HepG2 (cell line): ENCODE measurements around the gene DYRK1B. TPM values are rescaled to one million over a fixed set of nuclear protein-coding genes. Genes with fewer than 3 reads are reported as not detected.

Source experiments
- ATAC-seq: fragments of 200-7000 bp; cut with Tn5 transposase; 3 replicates; pipeline ENCODE4 v1.9.1; 2020; ENCODE audit warnings: mild to moderate bottlenecking, moderate library complexity
- BruUV-seq: library from RNA; stranded (reverse); fragments of 400-500 nt; replicated peaks from 2 replicates; lab custom pipeline; 2021; lab: Mats Ljungman, UMichigan
- CTCF ChIA-PET: fragments of 300-600 bp; formaldehyde crosslinking; extraction: SDS; loops from one replicate; lab custom pipeline; 2021; ENCODE audit warnings: low total read pairs, inconsistent platforms, low intra/inter-chr PET ratio; lab: Yijun Ruan, JAX
- POLR2A ChIA-PET: fragments of 350-600 bp; sonication (Branson Sonifier 250); formaldehyde crosslinking; loops from one replicate; lab custom pipeline; 2020; ENCODE audit warnings: antibody characterized with exemption, inconsistent platforms; lab: Yijun Ruan, JAX
- DNase-seq: peaks from one replicate; pipeline ENCODE4 v3.0.0-alpha.2; 2015; ENCODE audit warnings: low spot score
- FAIRE-seq: peaks from 3 replicates; lab custom pipeline; 2011; peaks lifted over from hg19 to GRCh38; lab: Jason Lieb, UNC
- H2AFZ ChIP-seq: one replicate; pipeline ENCODE4 v1.6.1; 2011; ENCODE audit warnings: low read length, inconsistent platforms
- H3K27ac ChIP-seq: fragments of 300-600 bp; 3 replicates; pipeline ENCODE4 v1.8.0; 2011; ENCODE audit warnings: mixed run types, mild to moderate bottlenecking, mixed read lengths, low read length, inconsistent platforms; ENCODE audit not compliant: insufficient read depth; ENCODE audit errors: extremely low read length
- H3K27me3 ChIP-seq, 2 experiments: fragments of 200-600 bp in 1 of 2; 2 replicates in 1 of 2; 3 replicates in 1 of 2; pipeline versions ENCODE4 v1.6.0 to v1.8.0; 2011; ENCODE audit warnings: low read length in 2 of 2, mild to moderate bottlenecking in 2 of 2, moderate library complexity in 2 of 2, inconsistent platforms in 1 of 2; ENCODE audit not compliant: insufficient read depth in 2 of 2, control insufficient read depth in 1 of 2
- H3K36me3 ChIP-seq, 2 experiments: fragments of 200-600 bp in 1 of 2; replicated peaks in 1 of 2; 2 replicates in 1 of 2; 3 replicates in 1 of 2; pipeline versions ENCODE4 v1.5.1 to v1.8.0; 2011; ENCODE audit warnings: low read length in 2 of 2, inconsistent platforms in 1 of 2; ENCODE audit not compliant: insufficient read depth in 2 of 2, control insufficient read depth in 1 of 2
- H3K4me1 ChIP-seq: 2 replicates; pipeline ENCODE4 v1.5.1; 2012; ENCODE audit warnings: low read length, inconsistent platforms; ENCODE audit not compliant: insufficient read depth
- H3K4me2 ChIP-seq: 2 replicates; pipeline ENCODE4 v1.6.0; 2011; ENCODE audit warnings: low read depth, low read length, inconsistent platforms
- H3K4me3 ChIP-seq, 3 experiments: fragments of 200-600 bp in 1 of 3; sonication (generic), shearing (Covaris generic) in 1 of 3; replicated peaks in 1 of 3; 2 replicates each; pipeline ENCODE4 v1.5.1; 2011 to 2016; ENCODE audit warnings: low read length in 3 of 3, inconsistent platforms in 2 of 3, low read depth in 2 of 3, mild to moderate bottlenecking in 2 of 3, control low read depth in 1 of 3, mixed read lengths in 1 of 3; ENCODE audit not compliant: insufficient read depth in 1 of 3
- H3K79me2 ChIP-seq: one replicate; pipeline ENCODE4 v1.6.1; 2011; ENCODE audit warnings: low read length, inconsistent platforms; ENCODE audit not compliant: insufficient read depth
- H3K9ac ChIP-seq: 2 replicates; pipeline ENCODE4 v1.6.0; 2011; ENCODE audit warnings: mild to moderate bottlenecking, low read depth, low read length, inconsistent platforms; ENCODE audit not compliant: insufficient read depth
- H3K9me3 ChIP-seq: 2 replicates; pipeline ENCODE4 v1.5.1; 2012; ENCODE audit warnings: mild to moderate bottlenecking, low read length
- H4K20me1 ChIP-seq: 2 replicates; pipeline ENCODE4 v1.6.0; 2011; ENCODE audit warnings: inconsistent platforms, mild to moderate bottlenecking, low read length, moderate library complexity; ENCODE audit not compliant: insufficient read depth
- AFF4 ChIP-seq: sonication (generic); formaldehyde crosslinking; IDR thresholded peaks from 2 replicates; pipeline ENCODE4 v1.4.0; 2020; ENCODE audit warnings: missing genetic modification reagents
- AHDC1 ChIP-seq: sonication (generic); formaldehyde crosslinking; IDR thresholded peaks from 2 replicates; pipeline ENCODE4 v1.5.1; 2020; ENCODE audit warnings: mild to moderate bottlenecking, missing genetic modification reagents, borderline replicate concordance
- HOXA3 ChIP-seq: sonication (generic); formaldehyde crosslinking; IDR thresholded peaks from 2 replicates; pipeline ENCODE4 v1.5.0; 2020; ENCODE audit warnings: missing genetic modification reagents
- RARG ChIP-seq: sonication (generic); formaldehyde crosslinking; IDR thresholded peaks from 2 replicates; pipeline ENCODE4 v1.4.0; 2020; ENCODE audit warnings: low read depth, mild to moderate bottlenecking, missing genetic modification reagents
- RXRA ChIP-seq: sonication (generic); formaldehyde crosslinking; IDR thresholded peaks from 2 replicates; pipeline ENCODE4 v1.5.1; 2020; ENCODE audit warnings: missing genetic modification reagents
- WIZ ChIP-seq: sonication (generic); formaldehyde crosslinking; IDR thresholded peaks from 2 replicates; pipeline ENCODE4 v1.5.1; 2020; ENCODE audit warnings: mild to moderate bottlenecking, missing genetic modification reagents
- ZKSCAN1 ChIP-seq: fragments of 150-350 bp; IDR thresholded peaks from 2 replicates; pipeline ENCODE4 v1.6.1; 2014; ENCODE audit warnings: low read length
- ZNF562 ChIP-seq: sonication (generic); formaldehyde crosslinking; IDR thresholded peaks from 2 replicates; pipeline ENCODE4 v1.8.0; 2022; ENCODE audit warnings: missing genetic modification reagents, borderline replicate concordance
- ZNF746 ChIP-seq: sonication (generic); formaldehyde crosslinking; IDR thresholded peaks from 2 replicates; pipeline ENCODE4 v1.8.0; 2022; ENCODE audit warnings: mild to moderate bottlenecking, missing genetic modification reagents
- in situ Hi-C: cut with HindIII; loops from 2 replicates; pipeline ENCODE4 v1.10.0; 2017; ENCODE audit warnings: low pct_unique_long_range_greater_than_20kb; ENCODE audit not compliant: extremely low pct_ligation_motif_present
- intact Hi-C: fragments of 100-400 bp; cut with micrococcal nuclease; formaldehyde crosslinking; loops from one replicate; pipeline ENCODE4 v1.10.0; 2022; ENCODE audit not compliant: unreplicated experiment
- polyA plus RNA-seq, 8 experiments: library from polyadenylated mRNA; depleted of rRNA in 3 of 8; stranded (reverse) in 7 of 8; unstranded in 1 of 8; fragments of >200 nt; fragmentation: Illumina TruSeq in 4 of 8; extraction: Trizol in 4 of 8; gene quantifications; 2 replicates each; pipeline versions ENCODE4 v1.2.1 to v1.2.3, GENCODE V29; 2011 to 2016; ENCODE audit warnings: low read depth in 4 of 8, missing spikeins in 1 of 8, mixed read lengths in 1 of 8; ENCODE audit not compliant: insufficient read depth in 1 of 8
- total RNA-seq, 5 experiments: library from RNA; depleted of rRNA; stranded (reverse); fragments of >200 nt; fragmentation: Illumina TruSeq; extraction: Trizol; gene quantifications; 2 replicates each; pipeline ENCODE4 v1.2.3, GENCODE V29; 2016; ENCODE audit warnings: low read depth in 1 of 5

Gene DYRK1B
- total and polyA plus RNA-seq, 2 of the 13 experiments (the other 11 are each of a cell fraction or from before 2014, with no cell fraction given): 0.82 to 1.3 TPM

GRCh38 chr19:39788244-39788643 is 45.7 kb downstream of the DYRK1B start:
- in situ Hi-C loops: no loop called here
- CTCF ChIA-PET: no interaction called here

More at GRCh38 chr19:39788244-39788643, 45.7 kb downstream of the DYRK1B start:
- no TSS peak for BruUV-seq
- intact Hi-C loops: loop anchor here (2.0 kb wide), 1 partner anchor 21 kb away; no protein-coding TSS in a partner anchor
- TF ChIP-seq HOXA3 (CRISPR knock-in tag) (no peak), RXRA (CRISPR knock-in tag) (no peak), WIZ (CRISPR knock-in tag) (no peak), AHDC1 (CRISPR knock-in tag) (no peak), ZNF562 (no peak), RARG (no peak), ZKSCAN1 (no peak), AFF4 (CRISPR knock-in tag) (no peak), ZNF746 (CRISPR knock-in tag) (no peak)
- Histone ChIP-seq H2AFZ (no peak overlapping the region), H3K4me1 (peaks cover 12% of the 10 kb centered on the region), H3K4me2 (no peak overlapping the region), H3K27me3 (no peaks in the 10 kb centered on the region), H3K79me2 (no peaks in the 10 kb centered on the region), H3K9ac (no peak overlapping the region), H4K20me1 (no peaks in the 10 kb centered on the region), H3K4me3 (no peak overlapping the region), H3K36me3 (no peaks in the 10 kb centered on the region), H3K9me3 (no peaks in the 10 kb centered on the region), H3K27ac (no peak overlapping the region)
- DNase-seq (no peak), ATAC-seq (no peak), FAIRE-seq (no peak)
- POLR2A ChIA-PET: no interaction called here
